Keratinocyte (primary cell): ENCODE data around the gene ZNF70.

ENCODE experiments used
- CTCF ChIP-seq, 3 experiments: IDR thresholded peaks in 1 of 3; conservative IDR thresholded peaks in 1 of 3; optimal IDR thresholded peaks in 1 of 3; 2 replicates in 2 of 3; 3 replicates in 1 of 3; pipeline versions ENCODE3 to v1.5.1; 2011; ENCODE audit warnings: low read length in 3 of 3, mild to moderate bottlenecking in 3 of 3, moderate library complexity in 2 of 3, control low read depth in 1 of 3, inconsistent platforms in 1 of 3; ENCODE audit not compliant: insufficient read depth in 2 of 3; ENCODE audit errors: extremely low read depth in 1 of 3
- EZH2 ChIP-seq: IDR thresholded peaks from one replicate; pipeline ENCODE4 v1.6.1; 2012; ENCODE audit warnings: inconsistent platforms, mild to moderate bottlenecking, low read length, moderate library complexity

DNA sequence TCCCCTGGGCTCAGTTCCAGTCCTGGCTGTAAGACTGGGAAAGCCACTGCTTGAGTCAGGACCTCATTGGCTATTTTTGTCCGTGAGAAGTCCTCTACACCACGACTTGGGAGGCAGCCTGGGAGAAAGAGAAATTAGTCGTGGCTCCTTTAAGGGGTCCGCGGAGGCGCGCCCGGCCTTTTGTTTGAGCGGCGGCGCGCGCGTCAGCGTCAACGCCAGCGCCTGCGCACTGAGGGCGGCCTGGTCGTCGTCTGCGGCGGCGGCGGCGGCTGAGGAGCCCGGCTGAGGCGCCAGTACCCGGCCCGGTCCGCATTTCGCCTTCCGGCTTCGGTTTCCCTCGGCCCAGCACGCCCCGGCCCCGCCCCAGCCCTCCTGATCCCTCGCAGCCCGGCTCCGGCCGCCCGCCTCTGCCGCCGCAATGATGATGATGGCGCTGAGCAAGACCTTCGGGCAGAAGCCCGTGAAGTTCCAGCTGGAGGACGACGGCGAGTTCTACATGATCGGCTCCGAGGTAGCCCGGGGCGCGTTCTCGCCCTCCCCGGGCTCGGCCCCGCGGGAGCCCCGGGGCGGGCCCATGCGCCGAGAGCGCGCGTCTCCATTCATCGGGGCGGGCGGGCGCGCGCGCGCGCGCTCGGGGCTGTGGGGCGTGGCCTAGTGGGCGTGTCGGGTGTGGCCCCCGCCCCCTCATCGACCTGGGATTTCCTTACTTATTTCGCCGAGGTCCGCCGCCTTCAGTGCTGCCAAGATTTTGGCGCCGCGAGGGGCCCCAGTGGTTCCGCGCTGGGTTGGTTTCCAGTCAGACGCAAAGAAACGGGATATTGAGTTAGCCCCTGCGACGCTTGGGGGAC is 36.1 kb upstream of the ZNF70 start, which contains the start of gene SMARCB1:
- TF ChIP-seq CTCF (optimal IDR thresholded peaks at IDR 0.05 in 1 of 3, IDR thresholded peaks at IDR 0.05 in 1 of 3, conservative IDR thresholded peaks at IDR 0.05 in 1 of 3; ENCODE audit: extremely low read depth in 1 of 3, insufficient read depth in 2 of 3, low read length in 3 of 3) (no peak), EZH2 (no peak)
